ENCODE data around the gene RBM18. TPM values are rescaled to one million over a fixed set of nuclear protein-coding genes. Genes with fewer than 3 reads are reported as not detected.

RBM18 gene
- polyA plus RNA-seq, 4 donors, result 32.4 to 40.3 (median 35.9) TPM

Other genes starting within 250 kb of the RBM18 start
- gene TTLL11, start 171.5 kb downstream of the RBM18 start, polyA plus RNA-seq (ENCODE audit: insufficient read length in 4 of 4), result 1 to 10 TPM; 6.4 to 7.8 (median 7.0) TPM
- gene NDUFA8, start 105.1 kb downstream of the RBM18 start, polyA plus RNA-seq (ENCODE audit: insufficient read length in 4 of 4), result 10 to 100 TPM; 74.3 to 93.0 (median 80.6) TPM
- 1 to 10 TPM; 2.3 to 2.6 (median 2.3) TPM for gene MORN5, start 104.9 kb downstream of the RBM18 start, polyA plus RNA-seq (ENCODE audit: insufficient read length in 4 of 4)
- gene LHX6, start 35.9 kb downstream of the RBM18 start, polyA plus RNA-seq (ENCODE audit: insufficient read length in 4 of 4), result 1 to 10 TPM; 3.6 to 5.2 (median 4.2) TPM
- gene MRRF, start within 50 bp of the RBM18 start, polyA plus RNA-seq (ENCODE audit: insufficient read length in 4 of 4), result 10 to 100 TPM; 36.6 to 47.0 (median 44.4) TPM
- 1 to 10 TPM; 5.2 to 7.2 (median 5.6) TPM for gene PTGS1, start 106.2 kb upstream of the RBM18 start, polyA plus RNA-seq (ENCODE audit: insufficient read length in 4 of 4)
- gene OR1J1, start 213.1 kb upstream of the RBM18 start, polyA plus RNA-seq (ENCODE audit: insufficient read length in 4 of 4), result not detected
- not detected for gene OR1J2, start 246.0 kb upstream of the RBM18 start, polyA plus RNA-seq (ENCODE audit: insufficient read length in 4 of 4)